ENCODE measurements around the gene DNM1L. TPM values are rescaled to one million over a fixed set of nuclear protein-coding genes. Genes with fewer than 3 reads are reported as not detected.

The DNM1L gene
- total and polyA plus RNA-seq, 2 of the 4 experiments (the other 2 are of a cell fraction) = 44.8 to 70.1 TPM

- ChIA-PET CTCF (interaction anchor here (0.7 kb wide), 1 partner anchor 319 kb away, joined by 3 read pairs; no protein-coding TSS in a partner anchor), POLR2A (ENCODE audit: unreplicated experiment) (no interaction called here)
- H4K8ac ChIP-seq (ENCODE audit: low read depth in 2 of 2, low read length in 2 of 2) = no peak overlapping the region
- TF ChIP-seq POLR2A (IDR thresholded peaks at IDR 0.05; ENCODE audit: low read depth, low read length) = no peak
- TF ChIP-seq, protein P1, sequence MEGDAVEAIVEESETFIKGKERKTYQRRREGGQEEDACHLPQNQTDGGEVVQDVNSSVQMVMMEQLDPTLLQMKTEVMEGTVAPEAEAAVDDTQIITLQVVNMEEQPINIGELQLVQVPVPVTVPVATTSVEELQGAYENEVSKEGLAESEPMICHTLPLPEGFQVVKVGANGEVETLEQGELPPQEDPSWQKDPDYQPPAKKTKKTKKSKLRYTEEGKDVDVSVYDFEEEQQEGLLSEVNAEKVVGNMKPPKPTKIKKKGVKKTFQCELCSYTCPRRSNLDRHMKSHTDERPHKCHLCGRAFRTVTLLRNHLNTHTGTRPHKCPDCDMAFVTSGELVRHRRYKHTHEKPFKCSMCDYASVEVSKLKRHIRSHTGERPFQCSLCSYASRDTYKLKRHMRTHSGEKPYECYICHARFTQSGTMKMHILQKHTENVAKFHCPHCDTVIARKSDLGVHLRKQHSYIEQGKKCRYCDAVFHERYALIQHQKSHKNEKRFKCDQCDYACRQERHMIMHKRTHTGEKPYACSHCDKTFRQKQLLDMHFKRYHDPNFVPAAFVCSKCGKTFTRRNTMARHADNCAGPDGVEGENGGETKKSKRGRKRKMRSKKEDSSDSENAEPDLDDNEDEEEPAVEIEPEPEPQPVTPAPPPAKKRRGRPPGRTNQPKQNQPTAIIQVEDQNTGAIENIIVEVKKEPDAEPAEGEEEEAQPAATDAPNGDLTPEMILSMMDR (conservative IDR thresholded peaks at IDR 0.05; ENCODE audit: low read depth, low read length) = no peak
- no peak for TF ChIP-seq BHLHE40 (IDR thresholded peaks at IDR 0.05; ENCODE audit: low read depth, low read length)
- TF ChIP-seq USF2 (IDR thresholded peaks at IDR 0.05; ENCODE audit: low read depth, low read length) = no peak
- TF ChIP-seq RAD21 (IDR thresholded peaks at IDR 0.05; ENCODE audit: low read length) = no peak
- TF ChIP-seq RFX5 (IDR thresholded peaks at IDR 0.05; ENCODE audit: low read depth, low read length) = no peak
- TF ChIP-seq CEBPB (IDR thresholded peaks at IDR 0.05; ENCODE audit: low read depth, low read length) = no peak
- no peak for TF ChIP-seq MAZ (IDR thresholded peaks at IDR 0.05; ENCODE audit: borderline replicate concordance, low read depth, low read length)
- TF ChIP-seq MXI1 (IDR thresholded peaks at IDR 0.05; ENCODE audit: borderline replicate concordance, low read depth, low read length) = no peak
- TF ChIP-seq RCOR1 (IDR thresholded peaks at IDR 0.05; ENCODE audit: insufficient replicate concordance, low read length) = no peak
- TF ChIP-seq MAFK (IDR thresholded peaks at IDR 0.05; ENCODE audit: low read depth, low read length) = no peak
- TF ChIP-seq FOS (IDR thresholded peaks at IDR 0.05; ENCODE audit: low read depth, low read length) = no peak
- no peak overlapping the region for H2BK5ac ChIP-seq (ENCODE audit: low read depth, low read length, poor library complexity, severe bottlenecking)
- no peak overlapping the region for H2BK120ac ChIP-seq (ENCODE audit: low read depth, low read length)
- no peak overlapping the region for H2AFZ ChIP-seq (replicated peaks; ENCODE audit: low read length, poor library complexity)
- BruUV-seq (replicated peaks) = no TSS peak
- no CpG with 5 or more reads among the region's 2 CpGs for WGBS, 2 experiments (ENCODE audit: extremely low coverage in 2 of 2, insufficient read length in 1 of 2)
- H3K9me1 ChIP-seq (ENCODE audit: insufficient read depth, low read length) = no peaks in the 10 kb centered on the region
- no peak overlapping the region for H2BK15ac ChIP-seq (ENCODE audit: low read depth, low read length)
- no peak overlapping the region for H3K23ac ChIP-seq (ENCODE audit: low read depth, low read length)
- in situ Hi-C loops (cut with MboI; ENCODE audit: low sequenced_read_pairs) = no loop called here
- ATAC-seq (ENCODE audit: low read depth) = no peak
- no peak overlapping the region for H2BK20ac ChIP-seq (ENCODE audit: low read depth, low read length)
- no peaks in the 10 kb centered on the region for H3K27me3 ChIP-seq (ENCODE audit: control insufficient read depth, insufficient read depth, low read length)
- H4K5ac ChIP-seq (ENCODE audit: low read depth, low read length) = no peak overlapping the region
- no peak overlapping the region for H4K91ac ChIP-seq (ENCODE audit: insufficient read depth, low read depth, low read length)
- H3K4me2 ChIP-seq (ENCODE audit: low read depth, low read length) = no peak overlapping the region
- H3K14ac ChIP-seq (replicated peaks; ENCODE audit: low read depth, low read length) = no peak overlapping the region
- no peak overlapping the region for H2AK9ac ChIP-seq (replicated peaks; ENCODE audit: low read depth, low read length, poor library complexity)
- no peak overlapping the region for H3K4ac ChIP-seq (ENCODE audit: low read depth, low read length)
- H3K79me1 ChIP-seq (ENCODE audit: low read depth in 1 of 2, low read length in 2 of 2) = peaks cover 7% of the 10 kb centered on the region in 2 experiments; a peak in 3 of 4 replicates
- no peaks in the 10 kb centered on the region for H3K9me3 ChIP-seq (ENCODE audit: control insufficient read depth, insufficient read depth, low read length)
- H3K56ac ChIP-seq (ENCODE audit: extremely low read depth, insufficient read depth, low read length) = no peak overlapping the region
- no peak overlapping the region for H3K27ac ChIP-seq (ENCODE audit: insufficient read depth, low read length)
- no peak for DNase-seq
- no peak overlapping the region for H3K4me3 ChIP-seq (ENCODE audit: insufficient read depth, low read depth, low read length)
- H3K36me3 ChIP-seq (ENCODE audit: control insufficient read depth, insufficient read depth, low read length) = peaks cover 5% of the 10 kb centered on the region; the same call in 1 of the 2 replicates
- H3K18ac ChIP-seq (ENCODE audit: low read depth, low read length) = no peak overlapping the region
- no peaks in the 10 kb centered on the region for H3K4me1 ChIP-seq (ENCODE audit: control insufficient read depth, insufficient read depth, low read length)
- intact Hi-C loops (cut with micrococcal nuclease) = no loop called here
- dilution Hi-C loops (cut with HindIII; ENCODE audit: low sequenced_read_pairs, unreplicated experiment) = no loop called here
- H2AK5ac ChIP-seq (ENCODE audit: low read depth, low read length) = no peak overlapping the region
- no peaks in the 10 kb centered on the region for H4K20me1 ChIP-seq (ENCODE audit: insufficient read depth, low read length)
- H3K9ac ChIP-seq (ENCODE audit: low read depth, low read length) = no peak overlapping the region
These were observed 27.4 kb downstream of the DNM1L start for GRCh38 chr12:32706335-32707024.
